ENCODE results near the gene DUS1L.
A peak's percentile ranks its signal among the peaks of the same experiment; 100 is the strongest.

The DUS1L gene

GRCh38 chr17:82012640-82013295, 52.8 kb downstream of the DUS1L start:
- peak; percentile 94 for DNase-seq (ENCODE audit: low spot score)

GRCh38 chr17:82012261-82012639, 53.4 kb downstream of the DUS1L start:
- DNase-seq (ENCODE audit: low spot score) = peak; percentile 83

- DNase-seq (ENCODE audit: low spot score) = no peak
Observed at GRCh38 chr17:82011617-82012187, 53.9 kb downstream of the DUS1L start.

GRCh38 chr17:82010575-82011525, 54.8 kb downstream of the DUS1L start:
- no peak for DNase-seq (ENCODE audit: low spot score)

GRCh38 chr17:82009413-82009812, 56.2 kb downstream of the DUS1L start:
- no peak for DNase-seq (ENCODE audit: low spot score)

GRCh38 chr17:82008941-82009405, 56.6 kb downstream of the DUS1L start:
- no peak for DNase-seq (ENCODE audit: low spot score)

GRCh38 chr17:82008258-82008940, 57.2 kb downstream of the DUS1L start:
- no peak for DNase-seq (ENCODE audit: low spot score)
